GM11168 (cell line): Measurements from ENCODE around the gene RAD21L1.
"Not testable (repeated sequence)": the region's sequence is repeated elsewhere in the genome, so short reads cannot be mapped to it uniquely, and the experiment has no call there.

ENCODE experiments used
- in situ Hi-C: fragments of 300-500 bp; cut with MboI; formaldehyde crosslinking; loops from one replicate; pipeline ENCODE4 v1.12.0; 2022; ENCODE audit warnings: low sequenced_read_pairs; ENCODE audit not compliant: unreplicated experiment

RAD21L1 gene

GRCh38 chr20:1222750-1223149 is 3.1 kb upstream of the RAD21L1 start:
- in situ Hi-C loops, result not testable (repeated sequence)

GRCh38 chr20:1224205-1224890 is 1.5 kb upstream of the RAD21L1 start:
- in situ Hi-C loops, result no loop called here

- in situ Hi-C loops, result no loop called here
These were observed 521 bp upstream of the RAD21L1 start for GRCh38 chr20:1225263-1225782.

DNA sequence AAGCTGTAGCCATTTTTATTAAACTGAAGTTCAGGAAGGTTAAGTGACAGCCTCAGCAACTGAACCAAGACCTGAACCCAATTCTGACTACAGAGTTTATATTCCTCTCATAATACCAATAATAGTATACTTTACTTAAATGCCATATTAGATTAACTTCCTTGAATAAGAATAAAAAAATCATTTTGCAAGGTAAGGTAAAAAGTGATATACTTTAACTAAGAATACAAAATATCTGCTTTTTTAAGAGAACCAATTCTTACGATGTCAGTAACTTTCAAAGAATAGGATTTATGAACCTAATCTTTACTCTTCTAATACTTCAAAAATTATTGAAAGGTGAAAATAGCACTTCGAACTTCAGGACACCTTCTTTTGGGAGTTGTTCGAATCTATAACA is 3.7 kb downstream of the RAD21L1 start:
- in situ Hi-C loops, result no loop called here

DNA sequence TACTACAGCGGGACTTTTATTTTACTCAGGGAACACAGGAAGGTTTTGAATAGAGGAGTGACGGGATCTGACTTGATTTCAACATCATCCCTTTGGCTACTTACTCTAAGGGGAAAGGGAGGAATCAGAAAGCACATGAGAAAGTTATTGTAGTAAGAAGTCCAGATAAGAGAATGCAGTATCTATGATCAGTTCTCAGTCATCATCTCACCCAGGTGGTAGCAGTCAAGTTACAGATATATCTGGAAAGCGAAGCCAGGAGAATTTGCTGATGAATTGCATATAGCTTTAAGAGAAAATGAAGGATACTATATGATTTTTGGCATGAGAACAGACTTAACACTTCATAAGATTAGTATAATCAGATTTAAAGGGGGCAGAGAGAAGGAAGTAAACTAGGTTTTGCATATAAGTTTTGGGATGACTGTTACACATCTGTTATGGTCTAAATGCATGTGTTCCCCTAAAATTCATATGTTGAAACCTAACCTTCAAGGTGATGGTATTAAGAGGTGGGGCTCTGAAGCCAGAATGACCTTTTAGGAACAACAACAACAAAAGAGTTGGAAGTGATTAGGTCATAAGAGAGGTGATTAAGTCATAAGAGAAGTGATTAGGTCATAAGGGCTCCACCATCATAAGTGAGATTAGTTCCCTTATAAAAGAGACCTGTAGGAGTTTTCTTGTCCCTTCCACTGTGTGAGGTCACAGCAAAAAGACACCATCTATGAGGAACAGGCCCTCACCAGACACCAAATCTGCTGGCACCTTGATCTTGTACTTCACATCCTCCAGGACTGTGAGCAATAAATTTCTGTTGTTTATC is 6.7 kb downstream of the RAD21L1 start:
- in situ Hi-C loops, result no loop called here

DNA sequence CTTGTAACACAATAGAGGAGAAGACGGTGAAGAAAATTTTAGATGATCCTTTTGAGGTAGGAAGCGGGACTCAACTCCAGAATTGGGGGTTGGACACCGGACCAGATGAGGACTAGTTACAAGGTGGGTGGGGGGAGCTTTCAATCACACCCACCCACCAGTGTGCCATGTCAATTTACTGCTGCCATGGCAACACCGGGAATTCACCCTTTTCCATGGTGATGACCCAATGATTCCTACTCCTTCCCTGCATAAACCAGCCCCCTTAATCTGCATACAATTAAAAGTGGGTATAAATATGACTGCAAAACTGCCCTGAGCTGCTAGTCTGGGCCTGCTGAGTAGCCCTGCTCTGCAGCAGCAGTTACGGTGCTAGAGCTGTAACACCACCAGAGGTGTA is 14.7 kb downstream of the RAD21L1 start:
- in situ Hi-C loops, result no loop called here

DNA sequence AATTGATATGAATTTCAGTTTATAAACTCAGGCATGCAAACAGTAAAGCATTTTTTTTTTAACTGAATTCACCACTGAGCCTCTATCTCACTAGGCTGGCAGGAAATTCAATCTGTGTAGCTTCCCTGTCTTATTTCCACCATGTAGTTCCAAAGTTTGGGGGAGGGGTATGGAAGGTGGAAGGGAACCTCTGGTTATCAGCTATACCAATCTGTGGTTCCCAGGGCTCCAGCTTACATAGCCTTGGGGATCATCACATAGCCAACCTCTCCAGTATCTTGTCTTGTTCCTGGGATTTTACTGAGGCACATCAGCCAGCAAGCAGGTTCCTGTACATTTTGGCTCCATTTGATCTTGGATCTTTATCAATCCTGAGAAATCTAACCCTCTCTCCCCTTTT is 15.6 kb downstream of the RAD21L1 start:
- in situ Hi-C loops, result no loop called here

GRCh38 chr20:1242099-1242498 is 16.3 kb downstream of the RAD21L1 start:
- in situ Hi-C loops, result no loop called here

GRCh38 chr20:1242530-1242929 is 16.7 kb downstream of the RAD21L1 start:
- in situ Hi-C loops, result no loop called here

GRCh38 chr20:1245578-1245977 is 19.7 kb downstream of the RAD21L1 start:
- in situ Hi-C loops, result no loop called here

- in situ Hi-C loops, result no loop called here
These were observed 21.8 kb downstream of the RAD21L1 start for GRCh38 chr20:1247689-1248088.

DNA sequence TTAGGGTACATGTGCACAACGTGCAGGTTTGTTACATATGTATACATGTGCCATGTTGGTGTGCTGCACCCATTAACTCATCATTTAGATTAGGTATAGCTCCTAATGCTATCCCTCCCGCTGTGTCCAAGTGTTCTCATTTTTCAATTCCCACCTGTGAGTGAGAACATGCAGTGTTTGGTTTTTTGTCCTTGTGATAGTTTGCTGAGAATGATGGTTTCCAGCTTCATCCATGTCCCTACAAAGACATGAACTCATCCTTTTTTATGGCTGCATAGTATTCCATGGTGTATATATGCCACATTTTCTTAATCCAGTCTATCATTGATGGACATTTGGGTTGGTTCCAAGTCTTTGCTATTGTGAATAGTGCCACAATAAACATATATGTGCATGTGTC is 24.4 kb downstream of the RAD21L1 start:
- in situ Hi-C loops, result not testable (repeated sequence)

- in situ Hi-C loops, result no loop called here
These were observed 26.6 kb downstream of the RAD21L1 start for GRCh38 chr20:1252416-1252815.

DNA sequence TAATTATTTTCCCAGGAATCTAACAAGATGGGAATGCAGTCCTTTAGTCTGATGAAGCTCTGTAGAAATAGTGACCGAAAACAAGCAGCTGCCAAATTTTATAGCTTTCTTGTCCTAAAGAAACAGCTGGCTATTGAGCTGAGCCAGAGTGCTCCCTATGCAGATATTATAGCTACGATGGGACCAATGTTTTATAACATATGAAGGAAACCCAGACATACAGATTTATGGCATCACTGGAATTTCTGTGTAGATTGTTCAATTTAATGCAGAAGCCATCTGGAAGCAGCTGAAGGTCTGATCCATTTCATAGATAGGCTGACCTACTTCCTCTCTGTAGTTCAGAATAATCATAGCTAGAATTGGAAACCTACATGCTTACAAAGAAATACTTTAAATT is 28.4 kb downstream of the RAD21L1 start:
- in situ Hi-C loops, result no loop called here

- in situ Hi-C loops, result no loop called here
These were observed 29.8 kb downstream of the RAD21L1 start for GRCh38 chr20:1255675-1256074.

GRCh38 chr20:1263853-1264252 is 38.0 kb downstream of the RAD21L1 start:
- in situ Hi-C loops, result no loop called here

- in situ Hi-C loops, result no loop called here
These were observed 38.9 kb downstream of the RAD21L1 start for GRCh38 chr20:1264727-1265126.

DNA sequence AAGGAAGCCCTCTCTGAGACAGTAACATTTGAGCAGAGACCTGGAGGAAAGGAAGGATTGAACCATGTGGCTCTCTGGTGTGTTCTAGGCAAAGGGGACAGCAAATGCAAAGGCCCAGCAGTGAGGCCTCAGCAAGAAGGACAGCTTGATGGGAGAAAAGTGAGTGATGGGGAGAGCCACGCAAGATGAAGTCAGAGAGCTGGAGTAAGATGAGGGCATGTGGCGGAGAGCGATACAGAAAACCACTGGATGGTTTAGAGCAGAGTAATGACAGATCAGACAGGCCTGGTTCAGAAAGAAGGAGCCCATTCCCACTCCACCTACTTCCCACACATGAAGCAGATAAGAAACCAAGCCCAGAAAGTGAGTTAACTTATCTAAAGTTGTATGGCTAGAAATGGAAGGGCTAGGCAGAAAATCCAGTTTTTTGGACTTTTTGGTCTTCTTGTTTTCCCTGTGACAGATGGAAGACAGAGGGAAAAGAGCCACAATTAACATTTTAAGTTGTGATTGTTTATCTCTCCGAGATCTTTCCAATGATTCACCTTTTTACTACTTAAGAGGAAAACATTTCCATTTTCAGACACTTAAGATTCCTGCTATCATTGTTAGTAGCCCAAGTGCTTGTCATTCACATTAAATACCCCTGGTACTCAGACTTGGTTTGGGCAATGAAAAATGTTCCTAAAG is 39.5 kb downstream of the RAD21L1 start:
- in situ Hi-C loops, result no loop called here

GRCh38 chr20:1265916-1266166 is 40.0 kb downstream of the RAD21L1 start:
- in situ Hi-C loops, result no loop called here

GRCh38 chr20:1266167-1266973 is 40.5 kb downstream of the RAD21L1 start, which contains the start of gene SNPH:
SNPH (plus strand) TSS chr20:1266294; CDS start chr20:1296240, 29,946 bp downstream.
- in situ Hi-C loops, result no loop called here
